Stimulated activated CD8-positive, alpha-beta memory T cell treated with anti-CD3 and anti-CD28 coated beads, Interleukin-12 subunit alpha, Interleukin-12 subunit beta, amount 100 ng/mL, for 24 hours (primary cell): Measurements from ENCODE around the gene SLC34A1.

ENCODE experiments used
- DNase-seq: peaks from one replicate; pipeline ENCODE4 v3.0.0-alpha.2; 2020; ENCODE audit errors: extremely low read depth

Gene SLC34A1

GRCh38 chr5:177446200-177447065, 62.2 kb downstream of the SLC34A1 start, which contains the start of gene PRR7:
Gene PRR7, plus strand, starts transcription at chr5:177446814. Its CDS starts 8,254 bp downstream, at chr5:177455068.
- DNase-seq: no peak

DNA sequence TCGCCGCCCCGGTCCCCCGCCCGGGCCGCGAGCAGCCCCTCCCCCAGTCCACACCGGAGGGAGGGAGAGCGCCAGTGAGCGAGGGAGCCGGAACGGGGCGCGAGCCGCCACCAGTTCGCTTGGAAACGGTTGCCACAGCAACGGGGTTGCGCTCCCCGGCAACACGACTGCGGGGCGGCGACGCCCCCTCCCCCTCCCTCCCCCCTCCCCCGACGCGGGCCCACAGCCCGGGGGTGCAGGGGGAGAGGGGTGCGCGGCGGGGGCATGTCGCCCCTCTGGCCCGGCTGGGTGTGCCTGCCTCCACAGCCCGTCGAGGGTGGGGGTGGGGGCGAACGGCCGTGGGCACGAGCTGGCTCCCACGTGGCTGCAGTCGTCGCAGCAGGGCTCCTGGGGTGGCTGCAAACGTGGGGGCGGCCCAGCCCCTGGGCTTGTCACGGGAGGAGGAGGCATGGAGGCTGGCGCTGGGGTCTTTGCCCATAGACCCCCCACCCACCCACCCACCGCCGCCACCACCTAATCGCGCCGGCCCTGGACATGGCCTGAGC, 62.9 kb downstream of the SLC34A1 start:
- DNase-seq: no peak

DNA sequence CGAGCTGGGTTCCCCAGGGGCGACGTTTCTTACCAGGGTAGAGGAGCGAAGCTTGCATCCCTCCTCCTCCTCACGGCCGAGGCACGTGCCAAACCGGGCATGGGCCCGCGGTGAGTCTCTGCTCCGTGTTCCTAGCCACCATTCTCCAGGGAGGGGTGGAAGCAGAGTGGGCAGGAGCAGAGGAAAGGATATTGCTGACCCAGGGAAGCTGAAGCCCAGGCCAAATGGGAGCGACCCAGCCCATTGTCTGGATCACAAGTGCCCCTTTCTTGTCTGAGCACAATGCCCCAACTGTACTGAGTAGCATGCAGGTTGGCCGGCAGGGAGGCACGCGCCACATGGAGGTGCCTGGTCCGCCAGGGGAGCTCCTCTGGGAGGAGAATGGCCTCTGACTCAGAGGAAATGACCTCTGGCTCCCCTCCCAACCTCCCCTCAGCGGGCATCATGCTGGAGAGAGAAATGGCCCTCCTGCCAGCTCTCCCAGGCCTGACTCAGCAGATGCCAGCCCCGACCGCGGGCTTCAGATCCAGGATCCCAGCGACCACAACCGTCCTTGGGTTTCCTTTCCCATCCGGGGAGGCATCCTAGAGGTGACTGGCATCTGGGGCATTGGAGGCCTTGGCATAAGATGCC, 63.5 kb downstream of the SLC34A1 start:
- no peak for DNase-seq
